ENCODE measurements around the gene APOBEC2.

APOBEC2 gene

GRCh38 chr6:41063884-41064285 lies 10.9 kb downstream of the APOBEC2 start:
- H3K27ac ChIP-seq = no peak overlapping the region
- TF ChIP-seq, protein P1, sequence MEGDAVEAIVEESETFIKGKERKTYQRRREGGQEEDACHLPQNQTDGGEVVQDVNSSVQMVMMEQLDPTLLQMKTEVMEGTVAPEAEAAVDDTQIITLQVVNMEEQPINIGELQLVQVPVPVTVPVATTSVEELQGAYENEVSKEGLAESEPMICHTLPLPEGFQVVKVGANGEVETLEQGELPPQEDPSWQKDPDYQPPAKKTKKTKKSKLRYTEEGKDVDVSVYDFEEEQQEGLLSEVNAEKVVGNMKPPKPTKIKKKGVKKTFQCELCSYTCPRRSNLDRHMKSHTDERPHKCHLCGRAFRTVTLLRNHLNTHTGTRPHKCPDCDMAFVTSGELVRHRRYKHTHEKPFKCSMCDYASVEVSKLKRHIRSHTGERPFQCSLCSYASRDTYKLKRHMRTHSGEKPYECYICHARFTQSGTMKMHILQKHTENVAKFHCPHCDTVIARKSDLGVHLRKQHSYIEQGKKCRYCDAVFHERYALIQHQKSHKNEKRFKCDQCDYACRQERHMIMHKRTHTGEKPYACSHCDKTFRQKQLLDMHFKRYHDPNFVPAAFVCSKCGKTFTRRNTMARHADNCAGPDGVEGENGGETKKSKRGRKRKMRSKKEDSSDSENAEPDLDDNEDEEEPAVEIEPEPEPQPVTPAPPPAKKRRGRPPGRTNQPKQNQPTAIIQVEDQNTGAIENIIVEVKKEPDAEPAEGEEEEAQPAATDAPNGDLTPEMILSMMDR (conservative IDR thresholded peaks at IDR 0.05) = no peak

DNA sequence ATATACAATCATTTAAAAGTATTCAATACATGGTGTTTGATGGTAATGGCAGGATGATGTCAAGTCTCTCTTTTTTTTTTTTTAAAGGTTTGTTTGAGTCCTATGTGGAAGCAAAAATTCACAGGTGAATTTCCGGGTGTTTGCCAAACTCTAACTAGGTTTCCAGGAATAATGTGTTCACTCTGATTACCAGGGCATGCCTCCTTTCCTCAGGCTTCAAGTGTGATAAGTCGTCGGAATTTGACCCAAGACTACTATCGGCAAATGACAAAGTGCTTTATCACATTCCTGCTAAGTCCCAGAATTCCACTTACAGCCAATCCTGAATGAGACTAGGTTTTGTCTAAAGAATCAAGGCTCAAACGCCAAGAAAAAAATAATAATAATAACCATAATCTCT lies 11.8 kb downstream of the APOBEC2 start:
- no peak overlapping the region for H3K27ac ChIP-seq
- TF ChIP-seq, protein P1 (conservative IDR thresholded peaks at IDR 0.05) = no peak

- H3K27ac ChIP-seq = no peak overlapping the region
- TF ChIP-seq, protein P1 (conservative IDR thresholded peaks at IDR 0.05) = no peak
Measured at GRCh38 chr6:41065550-41066026, 12.6 kb downstream of the APOBEC2 start.

DNA sequence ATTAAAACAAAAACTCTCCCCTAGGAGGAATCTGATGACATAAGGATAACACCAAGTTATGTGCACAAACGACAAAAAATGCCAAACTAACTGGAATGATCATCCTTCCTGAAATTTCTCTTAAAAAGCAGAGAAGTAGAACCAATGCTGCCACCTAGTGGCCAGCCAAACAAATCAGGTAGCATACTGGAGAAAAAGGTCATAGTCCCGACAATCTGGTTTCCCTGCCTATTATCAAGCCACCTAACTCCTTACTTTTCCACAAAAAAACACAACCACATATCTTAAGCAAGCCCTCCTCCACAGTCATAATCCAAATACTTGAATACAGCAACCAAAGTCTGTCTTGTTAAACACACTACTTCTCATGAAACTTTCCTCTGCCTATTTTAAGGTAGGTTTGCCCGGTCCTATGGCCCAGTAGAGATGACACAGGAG lies 13.9 kb downstream of the APOBEC2 start:
- no peak overlapping the region for H3K27ac ChIP-seq
- TF ChIP-seq, protein P1 (conservative IDR thresholded peaks at IDR 0.05) = peak; percentile 83

- TF ChIP-seq, protein P1 (conservative IDR thresholded peaks at IDR 0.05) = no peak
Measured at GRCh38 chr6:41071501-41071922, 18.5 kb downstream of the APOBEC2 start.

DNA sequence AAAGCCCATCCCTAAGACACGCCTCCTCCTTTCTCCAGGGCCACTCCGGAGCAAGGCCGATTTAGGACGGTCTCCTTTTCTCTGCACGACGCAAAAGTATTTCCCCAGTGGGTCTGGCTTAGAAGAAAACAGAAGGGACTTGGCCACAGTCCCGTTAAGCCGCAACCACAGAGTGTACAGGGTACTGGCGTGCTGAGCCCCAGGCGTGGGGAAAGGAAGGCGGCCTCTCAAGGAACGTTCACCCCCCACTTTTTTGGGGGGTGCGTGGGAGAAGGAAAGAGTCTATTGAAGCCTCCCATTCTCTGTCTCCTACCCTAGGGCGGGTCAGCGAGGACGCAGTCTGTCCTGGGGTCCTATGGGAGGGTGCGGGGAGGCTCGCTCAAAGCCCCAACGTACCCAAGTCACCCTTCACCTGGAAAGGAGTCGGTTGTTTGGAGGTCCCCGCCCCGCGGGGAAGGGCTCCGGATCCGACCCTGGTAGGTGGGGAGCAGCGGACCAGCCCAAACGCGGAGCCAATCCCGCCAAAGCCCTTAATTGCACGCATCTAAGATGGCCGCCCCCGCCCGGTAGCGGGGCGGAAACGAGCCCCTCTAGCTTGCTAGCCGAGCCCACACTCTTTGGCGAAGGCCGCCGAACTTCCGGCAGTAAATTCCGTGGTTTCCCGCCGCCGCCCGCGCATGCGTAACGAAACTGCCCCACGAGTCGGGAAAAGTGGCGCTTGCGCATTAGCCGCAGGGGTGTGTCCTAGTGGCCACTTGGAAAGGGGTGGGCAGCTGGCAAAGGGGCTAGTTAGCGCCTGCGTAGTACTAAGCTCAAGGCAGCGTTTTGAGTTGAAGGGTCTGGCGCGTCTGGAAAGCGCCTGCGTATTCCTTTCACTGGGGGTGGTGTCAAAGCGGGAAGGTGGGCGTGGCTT lies 19.2 kb downstream of the APOBEC2 start, which contains the start of gene OARD1:
TSS of gene OARD1 (minus strand) at position 434 of the 913 bp plus-strand sequence. CDS start 722 bp downstream, outside the sequence.
- TF ChIP-seq, protein P1 (conservative IDR thresholded peaks at IDR 0.05) = no peak
- peak within 1 kb of the TSS; percentile 99 for H3K27ac ChIP-seq

More at GRCh38 chr6:41071501-41071922, 18.5 kb downstream of the APOBEC2 start:
- H3K27ac ChIP-seq = peak overlapping the region; percentile 99

GRCh38 chr6:41072836-41073202 lies 19.8 kb downstream of the APOBEC2 start, which contains the start of gene NFYA:
Gene NFYA, plus strand, starts transcription at chr6:41072974. Its CDS starts 6,116 bp downstream, at chr6:41079090.
- TF ChIP-seq, protein P1 (conservative IDR thresholded peaks at IDR 0.05) = no peak
- H3K27ac ChIP-seq = peak within 1 kb of the TSS; percentile 99
